Measurements from ENCODE around the gene TCTN1.

TCTN1 gene

DNA sequence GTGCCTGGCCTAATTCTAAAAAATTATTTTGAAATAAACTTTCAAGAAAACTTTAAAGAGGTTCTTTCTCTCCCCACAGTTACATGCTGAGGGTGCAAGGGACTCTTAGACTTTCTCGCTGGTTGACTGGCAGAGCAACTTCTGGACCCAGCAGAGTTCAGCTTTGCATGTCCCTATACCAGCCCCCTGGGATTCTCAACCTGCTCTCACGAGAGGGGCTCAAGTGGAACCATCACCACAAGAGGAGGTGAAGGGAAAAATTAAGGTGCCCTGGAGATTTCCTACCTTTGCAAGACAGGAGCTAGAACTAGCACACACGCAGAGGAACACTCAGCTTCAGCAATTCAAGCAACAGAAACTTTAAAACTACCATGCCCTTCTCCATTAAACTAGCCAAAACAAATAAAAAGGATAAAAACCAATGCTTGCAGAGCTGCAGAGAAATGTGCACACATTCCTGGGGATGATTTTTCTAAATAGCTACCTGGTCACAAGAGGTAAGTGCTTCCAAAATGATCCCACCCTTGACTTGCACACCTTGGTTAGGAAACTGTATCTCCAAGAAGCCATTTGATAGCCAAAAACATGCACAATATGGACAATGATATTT lies 72.5 kb downstream of the TCTN1 start:
- no peak for DNase-seq

GRCh38 chr12:110687396-110688169 lies 73.7 kb downstream of the TCTN1 start:
- DNase-seq = no peak

GRCh38 chr12:110688446-110689280 lies 74.7 kb downstream of the TCTN1 start, which contains the start of gene HVCN1:
HVCN1 (minus strand) TSS chr12:110689115; CDS start chr12:110683245, 5,870 bp downstream.
- peak in 1 of 4 experiments; percentile 24 for DNase-seq

GRCh38 chr12:110689281-110690126 lies 75.6 kb downstream of the TCTN1 start:
- DNase-seq = peak in 2 of 4 experiments; percentile 23 to 26

DNA sequence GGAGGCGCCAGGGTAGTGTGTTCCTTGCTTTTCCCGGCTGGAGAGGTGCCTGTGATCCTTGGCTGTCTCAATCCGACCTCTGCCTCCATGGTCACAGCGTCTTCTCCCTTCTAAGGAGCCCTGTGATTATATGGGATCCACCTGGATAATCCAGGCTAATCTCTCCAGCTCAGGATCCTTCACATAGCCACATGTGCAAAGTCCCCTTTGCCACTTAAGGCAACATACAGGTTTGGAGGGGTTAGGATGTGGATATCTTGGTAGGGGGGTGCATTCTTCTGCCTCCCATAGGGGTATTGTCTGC lies 76.2 kb downstream of the TCTN1 start:
- no peak for DNase-seq

DNA sequence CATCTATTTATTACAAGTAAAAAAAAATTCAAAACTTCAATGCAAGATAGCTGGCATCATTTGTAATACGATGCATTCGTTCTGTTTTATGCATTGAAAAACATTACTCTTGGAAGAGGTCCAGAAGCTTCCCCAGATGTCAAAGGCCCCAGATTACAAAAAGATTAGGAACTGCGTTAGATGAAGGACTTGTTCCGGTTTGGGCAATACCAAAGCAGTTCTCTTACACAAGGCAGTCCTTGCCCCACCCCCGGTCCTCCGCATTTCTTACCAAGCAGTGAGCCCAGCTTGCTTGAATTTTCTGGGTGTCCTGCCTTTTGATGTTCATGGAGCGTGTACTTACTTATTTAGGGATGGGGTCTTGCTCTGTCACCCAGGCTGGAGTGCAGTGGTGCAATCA lies 79.8 kb downstream of the TCTN1 start:
- no peak for DNase-seq

GRCh38 chr12:110694330-110694901 lies 80.5 kb downstream of the TCTN1 start:
- no peak for DNase-seq

- DNase-seq = no peak
Observed at GRCh38 chr12:110696283-110696682, 82.4 kb downstream of the TCTN1 start.

GRCh38 chr12:110697236-110697635 lies 83.3 kb downstream of the TCTN1 start:
- DNase-seq = no peak

- peak; percentile 22 to 62 (median 44) for DNase-seq
Observed at GRCh38 chr12:110698171-110698902, 84.4 kb downstream of the TCTN1 start.

Measured in activated naive CD4-positive, alpha-beta T cell (primary cell).